Measurements from ENCODE around the gene SUPT3H. TPM values are rescaled to one million over a fixed set of nuclear protein-coding genes. Genes with fewer than 3 reads are reported as not detected.

The SUPT3H gene
- total and polyA plus RNA-seq, 12 donors: 10.0 to 56.2 (median 16.6) TPM

DNA sequence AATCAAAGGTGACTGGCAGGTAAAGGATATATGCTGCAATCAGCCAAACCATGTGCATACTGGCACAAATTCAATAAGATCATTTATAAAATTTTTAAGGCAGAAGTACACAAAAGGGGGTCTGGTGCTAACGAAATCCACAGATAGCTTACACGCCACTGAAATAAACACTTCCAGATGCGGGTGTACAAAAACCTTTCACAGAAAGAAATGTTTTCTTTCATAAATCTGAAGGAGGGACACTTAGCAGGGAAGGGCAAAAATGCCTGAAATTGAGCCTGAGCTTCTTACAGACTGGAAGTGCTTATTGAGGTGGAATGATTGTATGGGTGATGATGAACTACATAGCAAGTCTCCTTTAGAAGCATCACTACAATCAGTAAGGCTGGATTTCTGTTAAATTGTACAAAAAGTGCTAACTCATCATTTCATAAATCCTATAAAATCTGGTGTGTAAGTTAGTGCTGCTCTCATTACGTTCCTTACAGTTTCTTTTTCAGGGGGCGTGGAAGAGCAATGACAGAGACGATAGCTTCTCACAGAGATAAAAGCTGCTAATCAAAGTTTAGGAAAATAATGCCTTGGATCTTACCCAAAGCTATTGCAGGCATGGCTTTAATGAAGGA is 458.9 kb downstream of the SUPT3H start:
- no peaks in the 10 kb centered on the region for H3K36me3 ChIP-seq (replicated peaks in 1 of 2)
- intact Hi-C loops (cut with DNase I): no loop called here
- no peaks in the 10 kb centered on the region for H3K4me1 ChIP-seq (replicated peaks in 1 of 2)
- no peak for TF ChIP-seq POLR2A (IDR thresholded peaks at IDR 0.05)
- TF ChIP-seq, protein P1, sequence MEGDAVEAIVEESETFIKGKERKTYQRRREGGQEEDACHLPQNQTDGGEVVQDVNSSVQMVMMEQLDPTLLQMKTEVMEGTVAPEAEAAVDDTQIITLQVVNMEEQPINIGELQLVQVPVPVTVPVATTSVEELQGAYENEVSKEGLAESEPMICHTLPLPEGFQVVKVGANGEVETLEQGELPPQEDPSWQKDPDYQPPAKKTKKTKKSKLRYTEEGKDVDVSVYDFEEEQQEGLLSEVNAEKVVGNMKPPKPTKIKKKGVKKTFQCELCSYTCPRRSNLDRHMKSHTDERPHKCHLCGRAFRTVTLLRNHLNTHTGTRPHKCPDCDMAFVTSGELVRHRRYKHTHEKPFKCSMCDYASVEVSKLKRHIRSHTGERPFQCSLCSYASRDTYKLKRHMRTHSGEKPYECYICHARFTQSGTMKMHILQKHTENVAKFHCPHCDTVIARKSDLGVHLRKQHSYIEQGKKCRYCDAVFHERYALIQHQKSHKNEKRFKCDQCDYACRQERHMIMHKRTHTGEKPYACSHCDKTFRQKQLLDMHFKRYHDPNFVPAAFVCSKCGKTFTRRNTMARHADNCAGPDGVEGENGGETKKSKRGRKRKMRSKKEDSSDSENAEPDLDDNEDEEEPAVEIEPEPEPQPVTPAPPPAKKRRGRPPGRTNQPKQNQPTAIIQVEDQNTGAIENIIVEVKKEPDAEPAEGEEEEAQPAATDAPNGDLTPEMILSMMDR (IDR thresholded peaks at IDR 0.05): no peak
- H3K27ac ChIP-seq: no peak overlapping the region
- H3K27me3 ChIP-seq: no peaks in the 10 kb centered on the region
- no peak for DNase-seq
- 76 to 88% (median 79%) methylated on average over 6 of the region's 6 CpGs for WGBS, 4 donors
- no peaks in the 10 kb centered on the region for H3K9me3 ChIP-seq (replicated peaks in 1 of 3)
- no peak overlapping the region for H3K4me3 ChIP-seq

DNA sequence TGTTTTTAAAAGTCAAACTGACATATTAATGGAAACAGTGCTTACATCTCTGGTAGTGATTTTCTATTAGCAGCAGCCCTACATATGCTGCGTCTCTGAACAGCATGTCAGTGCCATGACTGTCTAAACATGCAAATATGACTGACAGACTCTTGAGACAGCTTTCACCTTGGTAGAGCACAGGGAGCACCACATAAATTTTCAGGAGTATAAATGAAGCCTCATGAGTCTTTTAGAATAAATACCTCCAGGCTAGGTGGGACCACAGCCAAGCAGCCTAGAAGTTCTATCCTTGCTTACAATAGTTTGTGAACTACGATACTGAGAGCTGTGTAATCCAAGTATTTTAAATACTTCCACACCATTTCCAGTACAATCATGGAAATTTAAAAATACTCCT is 460.3 kb downstream of the SUPT3H start:
- WGBS, 4 donors: 93 to 100% (median 98%) methylated on average over 2 of the region's 2 CpGs
- Histone ChIP-seq H3K4me3 (no peak overlapping the region), H3K9me3 (replicated peaks in 1 of 3) (no peaks in the 10 kb centered on the region), H3K27ac (no peak overlapping the region), H3K27me3 (no peaks in the 10 kb centered on the region), H3K4me1 (replicated peaks in 1 of 2) (no peaks in the 10 kb centered on the region), H3K36me3 (replicated peaks in 1 of 2) (no peaks in the 10 kb centered on the region)
- TF ChIP-seq, protein P1 (IDR thresholded peaks at IDR 0.05): no peak
- TF ChIP-seq POLR2A (IDR thresholded peaks at IDR 0.05): no peak
- DNase-seq: no peak
- intact Hi-C loops (cut with DNase I): no loop called here

DNA sequence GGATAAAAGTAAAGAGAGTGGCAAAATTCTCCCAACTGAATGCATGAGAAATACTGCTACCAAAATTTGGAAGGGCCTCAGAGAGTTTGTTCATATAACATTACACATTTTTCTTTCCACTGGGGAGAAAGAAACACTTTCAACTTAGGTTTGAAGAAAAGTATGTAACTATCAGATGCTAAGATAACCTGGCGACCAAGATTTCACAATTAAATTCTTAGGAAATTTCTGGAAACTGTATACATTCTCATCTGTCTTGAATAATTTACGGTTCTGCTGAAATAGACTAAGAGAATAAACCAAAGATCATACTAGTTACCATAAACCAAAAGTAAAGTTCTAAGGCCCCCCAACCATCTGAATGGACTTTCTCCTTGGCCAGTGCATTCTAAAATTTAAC is 462.6 kb downstream of the SUPT3H start:
- no peak overlapping the region for H3K4me3 ChIP-seq
- H3K4me1 ChIP-seq (replicated peaks in 1 of 2): no peaks in the 10 kb centered on the region
- no peak for DNase-seq
- no peaks in the 10 kb centered on the region for H3K36me3 ChIP-seq (replicated peaks in 1 of 2)
- no peaks in the 10 kb centered on the region for H3K9me3 ChIP-seq (replicated peaks in 1 of 3)
- no peaks in the 10 kb centered on the region for H3K27me3 ChIP-seq
- intact Hi-C loops (cut with DNase I): no loop called here
- 96 to 100% (median 96%) methylated on average over 2 of the region's 2 CpGs for WGBS, 4 donors
- TF ChIP-seq, protein P1 (IDR thresholded peaks at IDR 0.05): no peak
- no peak for TF ChIP-seq POLR2A (IDR thresholded peaks at IDR 0.05)
- H3K27ac ChIP-seq: no peak overlapping the region

DNA sequence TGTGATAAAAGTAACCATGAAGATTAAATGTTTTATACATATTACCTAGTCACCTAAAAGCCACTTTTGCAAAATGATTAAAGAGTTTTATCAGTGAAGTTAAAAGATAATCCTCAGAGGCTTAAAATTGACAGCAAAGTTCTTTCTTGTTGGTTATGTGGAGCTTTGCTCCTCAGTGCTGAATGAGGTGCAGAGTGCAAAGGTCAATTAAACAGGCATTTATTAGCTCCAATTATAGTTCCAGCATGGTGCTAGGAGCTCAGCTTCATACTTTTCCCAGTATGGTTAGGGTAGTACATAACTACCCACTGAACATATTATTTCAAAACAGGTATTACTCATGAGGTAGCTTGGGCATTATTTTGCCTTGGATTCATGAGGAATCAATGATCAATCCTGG is 463.6 kb downstream of the SUPT3H start:
- Histone ChIP-seq H3K4me1 (replicated peaks in 1 of 2) (no peaks in the 10 kb centered on the region), H3K9me3 (replicated peaks in 1 of 3) (no peaks in the 10 kb centered on the region), H3K27me3 (no peaks in the 10 kb centered on the region), H3K4me3 (no peak overlapping the region), H3K27ac (no peak overlapping the region), H3K36me3 (replicated peaks in 1 of 2) (no peaks in the 10 kb centered on the region)
- TF ChIP-seq POLR2A (IDR thresholded peaks at IDR 0.05): no peak
- TF ChIP-seq, protein P1 (IDR thresholded peaks at IDR 0.05): no peak
- no peak for DNase-seq
- intact Hi-C loops (cut with DNase I): no loop called here
